H1 (cell line): ENCODE results near the gene SPSB2. TPM values are rescaled to one million over a fixed set of nuclear protein-coding genes. Genes with fewer than 3 reads are reported as not detected.

Source experiments
- CTCF ChIA-PET: fragments of 300-600 bp; sonication (Branson Sonifier 250); formaldehyde crosslinking; loops from one replicate; lab custom pipeline; 2021; ENCODE audit not compliant: partially characterized antibody; lab: Charles Lee
- POLR2A ChIA-PET: fragments of 300-600 bp; sonication (Branson Sonifier 250); formaldehyde crosslinking; loops from one replicate; lab custom pipeline; 2021; ENCODE audit warnings: inconsistent platforms; ENCODE audit not compliant: partially characterized antibody; lab: Charles Lee
- DNase-seq, 2 experiments: peaks; one replicate each; pipeline versions ENCODE4 v3.0.0 to v3.0.0-alpha.2; 2010 to 2022; ENCODE audit warnings: low spot score in 2 of 2, low read depth in 1 of 2, mixed read lengths in 1 of 2
- FAIRE-seq: peaks from 2 replicates; lab custom pipeline; 2011; peaks lifted over from hg19 to GRCh38; lab: Jason Lieb, UNC
- H2AFZ ChIP-seq: 2 replicates; pipeline ENCODE4 v1.8.1; 2012; ENCODE audit warnings: low read length, inconsistent platforms
- H2AK5ac ChIP-seq: 2 replicates; pipeline ENCODE4 v1.6.1; 2013; ENCODE audit warnings: low read depth, low read length
- H2BK120ac ChIP-seq: replicated peaks from 2 replicates; pipeline ENCODE3; 2013; ENCODE audit warnings: low read depth, low read length, inconsistent platforms
- H2BK12ac ChIP-seq: 2 replicates; pipeline ENCODE4 v1.6.1; 2013; ENCODE audit warnings: low read depth, low read length
- H2BK15ac ChIP-seq: 2 replicates; pipeline ENCODE4 v1.6.1; 2013; ENCODE audit warnings: low read length
- H2BK20ac ChIP-seq: 2 replicates; pipeline ENCODE4 v1.6.1; 2013; ENCODE audit warnings: low read length
- H2BK5ac ChIP-seq: 2 replicates; pipeline ENCODE4 v1.6.1; 2013; ENCODE audit warnings: low read depth, low read length
- H3K14ac ChIP-seq: 2 replicates; pipeline ENCODE4 v1.6.1; 2013; ENCODE audit warnings: inconsistent platforms; ENCODE audit not compliant: insufficient read length
- H3K18ac ChIP-seq: 2 replicates; pipeline ENCODE4 v1.6.1; 2013; ENCODE audit warnings: low read length; ENCODE audit errors: extremely low read depth
- H3K23ac ChIP-seq: 2 replicates; pipeline ENCODE4 v1.6.1; 2013; ENCODE audit warnings: inconsistent platforms; ENCODE audit not compliant: insufficient read length
- H3K23me2 ChIP-seq: 2 replicates; pipeline ENCODE4 v1.6.1; 2013; ENCODE audit warnings: low read depth, low read length
- H3K27ac ChIP-seq: 2 replicates; pipeline ENCODE4 v1.6.1; 2011; ENCODE audit warnings: low read depth, low read length, inconsistent platforms
- H3K27me3 ChIP-seq, 4 experiments: replicated peaks in 1 of 4; 1 replicate in 1 of 4; 2 replicates in 3 of 4; pipeline versions ENCODE4 v1.6.1 to v1.8.1; 2011 to 2013; ENCODE audit warnings: low read length in 3 of 4, mild to moderate bottlenecking in 3 of 4, inconsistent platforms in 2 of 4, mixed read lengths in 2 of 4, moderate library complexity in 1 of 4; ENCODE audit not compliant: control insufficient read depth in 3 of 4, insufficient read depth in 3 of 4; ENCODE audit errors: extremely low read depth in 1 of 4
- H3K36me3 ChIP-seq, 4 experiments: 2 replicates each; pipeline versions ENCODE4 v1.6.1 to v1.8.1; 2011 to 2013; ENCODE audit warnings: mild to moderate bottlenecking in 4 of 4, low read length in 3 of 4, moderate library complexity in 2 of 4, control low read depth in 1 of 4, inconsistent platforms in 1 of 4; ENCODE audit not compliant: insufficient read depth in 4 of 4, control insufficient read depth in 2 of 4
- H3K4ac ChIP-seq: replicated peaks from 2 replicates; pipeline ENCODE3; 2013; ENCODE audit warnings: low read length, low read depth, mixed read lengths, inconsistent platforms; ENCODE audit not compliant: insufficient read length
- H3K4me1 ChIP-seq, 4 experiments: replicated peaks in 1 of 4; 1 replicate in 1 of 4; 2 replicates in 3 of 4; pipeline versions ENCODE4 v1.6.1 to v1.8.1; 2011 to 2013; ENCODE audit warnings: low read length in 3 of 4, inconsistent platforms in 2 of 4, mixed read lengths in 1 of 4; ENCODE audit not compliant: insufficient read depth in 4 of 4, control insufficient read depth in 3 of 4
- H3K4me2 ChIP-seq, 2 experiments: 2 replicates each; pipeline versions ENCODE4 v1.6.1 to v1.8.1; 2011 to 2013; ENCODE audit warnings: low read depth in 2 of 2, low read length in 2 of 2, control low read depth in 1 of 2, inconsistent platforms in 1 of 2, mild to moderate bottlenecking in 1 of 2; ENCODE audit not compliant: insufficient read depth in 1 of 2
- H3K4me3 ChIP-seq, 4 experiments: fragments of 200-600, 300-600 bp in 1 of 4; sonication (generic), shearing (Covaris generic), sonication (Bioruptor Twin) in 1 of 4; 2 replicates each; pipeline versions ENCODE4 v1.5.1 to v1.8.1; 2011 to 2016; ENCODE audit warnings: low read length in 4 of 4, low read depth in 3 of 4, control low read depth in 2 of 4, inconsistent platforms in 2 of 4, mild to moderate bottlenecking in 2 of 4, mixed read lengths in 1 of 4, moderate library complexity in 1 of 4; ENCODE audit not compliant: insufficient read depth in 2 of 4; ENCODE audit errors: extremely low read depth in 1 of 4
- H3K56ac ChIP-seq: replicated peaks from 2 replicates; pipeline ENCODE3; 2013; ENCODE audit warnings: low read depth, mild to moderate bottlenecking, mixed read lengths, low read length, inconsistent platforms; ENCODE audit not compliant: insufficient read length
- H3K79me1 ChIP-seq: 2 replicates; pipeline ENCODE4 v1.6.1; 2013; ENCODE audit warnings: low read depth, low read length, control low read depth
- H3K79me2 ChIP-seq, 2 experiments: 2 replicates each; pipeline versions ENCODE4 v1.6.1 to v1.8.1; 2012 to 2013; ENCODE audit warnings: low read length in 2 of 2, mild to moderate bottlenecking in 2 of 2, inconsistent platforms in 1 of 2; ENCODE audit not compliant: insufficient read depth in 2 of 2, control insufficient read depth in 1 of 2
- H3K9ac ChIP-seq, 4 experiments: replicated peaks in 1 of 4; 1 replicate in 1 of 4; 2 replicates in 3 of 4; pipeline versions ENCODE4 v1.6.1 to v1.8.1; 2011 to 2013; ENCODE audit warnings: low read depth in 3 of 4, low read length in 3 of 4, control low read depth in 2 of 4, mild to moderate bottlenecking in 2 of 4, moderate library complexity in 2 of 4, inconsistent platforms in 1 of 4; ENCODE audit errors: extremely low read depth in 1 of 4
- H3K9me3 ChIP-seq, 2 experiments: 2 replicates each; pipeline versions ENCODE4 v1.6.1 to v1.8.1; 2012 to 2013; ENCODE audit warnings: mild to moderate bottlenecking in 2 of 2, moderate library complexity in 2 of 2, control low read depth in 1 of 2, inconsistent platforms in 1 of 2, low read depth in 1 of 2, low read length in 1 of 2, mixed read lengths in 1 of 2; ENCODE audit not compliant: insufficient read depth in 2 of 2
- H4K20me1 ChIP-seq, 2 experiments: replicated peaks in 1 of 2; 2 replicates each; pipeline versions ENCODE3 to v1.8.1; 2011 to 2013; ENCODE audit warnings: inconsistent platforms in 2 of 2, low read length in 2 of 2, mild to moderate bottlenecking in 1 of 2; ENCODE audit not compliant: insufficient read depth in 2 of 2, control insufficient read depth in 1 of 2
- H4K5ac ChIP-seq: 2 replicates; pipeline ENCODE4 v1.6.1; 2013; ENCODE audit warnings: low read length, low read depth, mixed read lengths, inconsistent platforms; ENCODE audit not compliant: insufficient read length
- H4K8ac ChIP-seq: 2 replicates; pipeline ENCODE4 v1.8.0; 2013; ENCODE audit warnings: mild to moderate bottlenecking, moderate library complexity, low read length, inconsistent platforms; ENCODE audit not compliant: insufficient read depth; ENCODE audit errors: extremely low read depth
- H4K91ac ChIP-seq: replicated peaks from 2 replicates; pipeline ENCODE3; 2013; ENCODE audit warnings: low read length, mixed read lengths, inconsistent platforms; ENCODE audit not compliant: insufficient read length
- BCL11A ChIP-seq, 2 experiments: IDR thresholded peaks; one replicate each; pipeline ENCODE4 v1.6.1; 2011; ENCODE audit warnings: low read depth in 2 of 2, low read length in 2 of 2, mild to moderate bottlenecking in 2 of 2
- FOSL1 ChIP-seq: IDR thresholded peaks from 2 replicates; pipeline ENCODE4 v1.6.1; 2011; ENCODE audit warnings: mild to moderate bottlenecking, low read depth, low read length, moderate library complexity; ENCODE audit not compliant: insufficient read depth
- SUZ12 ChIP-seq: fragments of 200-600 bp; sonication (generic); IDR thresholded peaks from 2 replicates; pipeline ENCODE4 v1.6.1; 2012; ENCODE audit warnings: mild to moderate bottlenecking, inconsistent platforms, low read length, moderate library complexity, mixed read lengths
- TBP ChIP-seq: IDR thresholded peaks from 2 replicates; pipeline ENCODE4 v1.6.1; 2011; ENCODE audit warnings: low read depth, low read length, improper control_type of control experiment
- TCF12 ChIP-seq: IDR thresholded peaks from 2 replicates; pipeline ENCODE4 v1.6.1; 2011; ENCODE audit warnings: low read depth, mild to moderate bottlenecking, low read length
- WGBS, 2 experiments: shearing (Covaris generic) in 1 of 2; methylation state at CpG; one replicate each; pipeline versions ENCODE4 v1.1.6 to v1.1.7; 2013 to 2015; ENCODE audit warnings: low lambda C conversion rate in 2 of 2, mixed read lengths in 2 of 2, inconsistent platforms in 1 of 2, low coverage in 1 of 2, missing lambda C conversion rate in 1 of 2; ENCODE audit not compliant: insufficient replicate concordance in 2 of 2, insufficient coverage in 1 of 2, insufficient read length in 1 of 2; ENCODE audit errors: extremely low coverage in 1 of 2, missing lambda C conversion rate in 1 of 2; 5-methylcytosine and 5-hydroxymethylcytosine counted together
- polyA plus RNA-seq, 7 experiments: library from polyadenylated mRNA; depleted of rRNA in 3 of 7; stranded (reverse) in 5 of 7; unstranded in 2 of 7; fragments of >200 nt in 5 of 7; fragments of 200-250 nt in 2 of 7; gene quantifications; 1 replicate in 5 of 7; 2 replicates in 1 of 7; 4 replicates in 1 of 7; pipeline versions ENCODE4 v1.2.1 to v1.2.3, GENCODE V29; 2011 to 2013; ENCODE audit warnings: missing spikeins in 2 of 7, mixed read lengths in 2 of 7
- total RNA-seq: library from RNA; stranded (reverse); fragmentation: NEBNext Ultra II Directional; extraction: Animal tissue kit (Norgen Biotek cat#: 25700); gene quantifications from 2 replicates; pipeline ENCODE4 v1.2.1, GENCODE V29; 2021

The SPSB2 gene
- total and polyA plus RNA-seq, 2 of the 8 experiments (the other 6 are each of a cell fraction or from before 2014, with no cell fraction given): 13.0 to 23.2 TPM

DNA sequence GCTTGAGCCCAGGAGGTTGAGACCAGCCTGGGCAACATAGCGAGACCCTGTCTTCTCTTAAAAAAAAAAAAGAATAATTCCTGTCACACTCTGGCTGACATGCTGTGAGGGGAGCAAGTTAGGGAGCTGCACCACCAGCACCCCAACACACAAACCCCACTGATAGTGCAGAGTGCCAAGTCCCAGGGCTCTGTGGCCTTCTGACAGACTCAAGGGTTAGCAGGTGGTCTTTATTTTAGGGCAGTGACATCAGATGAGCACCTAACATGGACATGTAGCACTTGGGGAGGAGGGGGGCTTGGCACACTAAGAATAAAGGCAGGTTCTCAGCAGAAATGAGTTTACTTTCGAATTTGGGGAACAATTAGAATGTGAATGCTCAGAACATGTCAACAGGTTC, 14.3 kb downstream of the SPSB2 start:
- ChIA-PET CTCF (interaction anchor here (0.8 to 4.5 kb wide), 4 partner anchors 12 to 80 kb away, joined by 4 to 27 read pairs (median 6); partner anchors contain the start of gene SPSB2), POLR2A (interaction anchor here (1.0 to 18.9 kb wide), 5 partner anchors 8 to 38 kb away, joined by 3 to 588 read pairs (median 5); partner anchors contain the start of genes CDCA3, GNB3, SPSB2 and USP5)
- peaks cover 0 to under 1% (median 0%) of the 10 kb centered on the region in 4 experiments; a peak in 1 of 7 replicates for H3K4me1 ChIP-seq
- no peak overlapping the region for H2BK5ac ChIP-seq
- H3K4ac ChIP-seq: no peak overlapping the region
- H3K4me2 ChIP-seq: no peak overlapping the region
- 77% methylated on average over 2 of the region's 2 CpGs; no CpG with 5 or more reads in 1 of the 2 experiments for WGBS, 2 experiments
- H3K79me2 ChIP-seq: peaks cover 0 to 10% of the 10 kb centered on the region in 2 experiments; a peak in 2 of 4 replicates
- H3K9ac ChIP-seq: no peak overlapping the region
- no peak overlapping the region for H4K8ac ChIP-seq
- H3K23ac ChIP-seq: no peak overlapping the region
- H3K18ac ChIP-seq: no peak overlapping the region
- no peak overlapping the region for H3K4me3 ChIP-seq
- H3K9me3 ChIP-seq: no peaks in the 10 kb centered on the region
- DNase-seq: no peak
- H4K91ac ChIP-seq: no peak overlapping the region
- no peak overlapping the region for H2AFZ ChIP-seq
- H2BK20ac ChIP-seq: no peak overlapping the region
- H3K36me3 ChIP-seq: peaks cover 33 to 71% (median 65%) of the 10 kb centered on the region in 4 experiments
- H3K23me2 ChIP-seq: no peaks in the 10 kb centered on the region
- no peak for TF ChIP-seq BCL11A (IDR thresholded peaks at IDR 0.05; ENCODE audit: low read depth in 2 of 2, low read length in 2 of 2)
- TF ChIP-seq TCF12: no peak
- no peak for TF ChIP-seq TBP
- no peak for TF ChIP-seq FOSL1
- no peak for TF ChIP-seq SUZ12
- TF ChIP-seq, all 59 proteins: peak for 0
- Histone ChIP-seq H3K14ac (no peak overlapping the region), H3K56ac (no peak overlapping the region), H4K20me1 (peaks cover 0 to 2% of the 10 kb centered on the region in 2 experiments), H3K27ac (no peak overlapping the region), H3K79me1 (no peaks in the 10 kb centered on the region; the same call in 1 of the 2 replicates), H2BK15ac (no peak overlapping the region), H2BK12ac (no peak overlapping the region), H4K5ac (no peak overlapping the region), H2BK120ac (no peak overlapping the region), H2AK5ac (no peak overlapping the region), H3K27me3 (no peaks in the 10 kb centered on the region)
- no peak for FAIRE-seq
